ENCODE data around the gene RNF43. TPM values are rescaled to one million over a fixed set of nuclear protein-coding genes. Genes with fewer than 3 reads are reported as not detected.
A peak's percentile ranks its signal among the peaks of the same experiment; 100 is the strongest.

Gene RNF43
- total RNA-seq, 2 donors from 2014 or later, result 8.3 to 10.5 TPM

- Histone ChIP-seq H3K9me3 (no peaks in the 10 kb centered on the region), H3K4me3 (no peak overlapping the region), H3K27me3 (no peaks in the 10 kb centered on the region), H3K36me3 (replicated peaks in 1 of 2; ENCODE audit: insufficient read depth in 1 of 2, low read depth in 2 of 2) (no peaks in the 10 kb centered on the region), H3K27ac (peak overlapping the region in 3 of 4 donors; percentile 16 to 58 (median 30)), H3K4me1 (peaks cover 42% of the 10 kb centered on the region)
- TF ChIP-seq CTCF (IDR thresholded peaks at IDR 0.05), result no peak
- no peak for TF ChIP-seq POLR2A (IDR thresholded peaks at IDR 0.05)
- DNase-seq (peak; percentile 27 to 57 (median 44)), ATAC-seq (peak; percentile 67)
- intact Hi-C loops (cut with DNase I), result no loop called here
- WGBS, 2 donors, result 44 to 61% methylated on average over 3 of the region's 3 CpGs
Measured at GRCh38 chr17:58377093-58377601, 40.2 kb downstream of the RNF43 start.

GRCh38 chr17:58376472-58377000 is 40.8 kb downstream of the RNF43 start:
- DNase-seq (no peak), ATAC-seq (no peak)
- intact Hi-C loops (cut with DNase I), result no loop called here

GRCh38 chr17:58375811-58376210 is 41.5 kb downstream of the RNF43 start:
- Histone ChIP-seq H3K4me1 (peaks cover 29% of the 10 kb centered on the region), H3K27me3 (no peaks in the 10 kb centered on the region), H3K36me3 (replicated peaks in 1 of 2; ENCODE audit: insufficient read depth in 1 of 2, low read depth in 2 of 2) (no peaks in the 10 kb centered on the region), H3K4me3 (no peak overlapping the region), H3K27ac (no peak overlapping the region), H3K9me3 (no peaks in the 10 kb centered on the region)
- TF ChIP-seq CTCF (IDR thresholded peaks at IDR 0.05) (no peak), POLR2A (IDR thresholded peaks at IDR 0.05) (no peak)
- WGBS, 2 donors, result 82 to 84% methylated on average over 2 of the region's 2 CpGs
- no peak for ATAC-seq
- intact Hi-C loops (cut with DNase I), result no loop called here
- DNase-seq, result no peak

More at GRCh38 chr17:58376472-58377000, 40.8 kb downstream of the RNF43 start:
- no peak for TF ChIP-seq POLR2A (IDR thresholded peaks at IDR 0.05)
- no peak for TF ChIP-seq CTCF (IDR thresholded peaks at IDR 0.05)
- Histone ChIP-seq H3K4me3 (no peak overlapping the region), H3K4me1 (peaks cover 36% of the 10 kb centered on the region), H3K36me3 (replicated peaks in 1 of 2; ENCODE audit: insufficient read depth in 1 of 2, low read depth in 2 of 2) (no peaks in the 10 kb centered on the region), H3K27ac (peak overlapping the region in 3 of 4 donors; percentile 16 to 58 (median 30)), H3K9me3 (no peaks in the 10 kb centered on the region), H3K27me3 (no peaks in the 10 kb centered on the region)
- 63 to 66% methylated on average over 4 of the region's 4 CpGs for WGBS, 2 donors

- H3K4me1 ChIP-seq, result peaks cover 24% of the 10 kb centered on the region
- no peaks in the 10 kb centered on the region for H3K27me3 ChIP-seq
- WGBS, 2 donors, result 55 to 65% methylated on average over 5 of the region's 5 CpGs
- TF ChIP-seq CTCF (IDR thresholded peaks at IDR 0.05), result no peak
- TF ChIP-seq POLR2A (IDR thresholded peaks at IDR 0.05), result no peak
- H3K27ac ChIP-seq, result no peak overlapping the region
- DNase-seq, result no peak
- ATAC-seq, result no peak
- intact Hi-C loops (cut with DNase I), result no loop called here
- no peaks in the 10 kb centered on the region for H3K9me3 ChIP-seq
- H3K36me3 ChIP-seq (replicated peaks in 1 of 2; ENCODE audit: insufficient read depth in 1 of 2, low read depth in 2 of 2), result no peaks in the 10 kb centered on the region
- H3K4me3 ChIP-seq, result no peak overlapping the region
Measured at GRCh38 chr17:58375256-58375655, 42.1 kb downstream of the RNF43 start.

GRCh38 chr17:58373923-58374322 is 43.4 kb downstream of the RNF43 start:
- no peaks in the 10 kb centered on the region for H3K36me3 ChIP-seq (replicated peaks in 1 of 2; ENCODE audit: insufficient read depth in 1 of 2, low read depth in 2 of 2)
- H3K4me3 ChIP-seq, result no peak overlapping the region
- DNase-seq (no peak), ATAC-seq (no peak)
- peaks cover 15% of the 10 kb centered on the region for H3K4me1 ChIP-seq
- WGBS, 2 donors, result 93 to 100% methylated on average over 1 of the region's 1 CpG
- H3K9me3 ChIP-seq, result no peaks in the 10 kb centered on the region
- no peaks in the 10 kb centered on the region for H3K27me3 ChIP-seq
- TF ChIP-seq POLR2A (IDR thresholded peaks at IDR 0.05) (no peak), CTCF (IDR thresholded peaks at IDR 0.05) (no peak)
- intact Hi-C loops (cut with DNase I), result no loop called here
- no peak overlapping the region for H3K27ac ChIP-seq

Measured in body of pancreas (tissue), 4 donors.